PC-3 (cell line): ENCODE results near the gene TSPY4. TPM values are rescaled to one million over a fixed set of nuclear protein-coding genes. Genes with fewer than 3 reads are reported as not detected.
"Not testable (repeated sequence)": the region's sequence is repeated elsewhere in the genome, so short reads cannot be mapped to it uniquely, and the experiment has no call there.

Experiments
- ATAC-seq: fragments of 200-7000 bp; cut with Tn5 transposase; 2 replicates; pipeline ENCODE4 v1.9.1; 2020; ENCODE audit warnings: mild to moderate bottlenecking, moderate library complexity
- Bru-seq: library from RNA; stranded (reverse); fragments of 400-500 nt; gene quantifications from one replicate; lab custom pipeline; 2021; lab: Mats Ljungman, UMichigan
- BruChase-seq, 2 experiments: library from RNA; stranded (reverse); fragments of 400-500 nt; gene quantifications; one replicate each; lab custom pipeline; 2021; lab: Mats Ljungman, UMichigan
- BruUV-seq: library from RNA; stranded (reverse); fragments of 400-500 nt; replicated peaks from 2 replicates; lab custom pipeline; 2021; lab: Mats Ljungman, UMichigan
- CTCF ChIA-PET: fragments of 300-600 bp; sonication (Branson Sonifier 250); formaldehyde crosslinking; loops from one replicate; lab custom pipeline; 2022; ENCODE audit warnings: antibody characterized with exemption; lab: Charles Lee
- POLR2A ChIA-PET: fragments of 300-600 bp; sonication (Branson Sonifier 250); formaldehyde crosslinking; loops from one replicate; lab custom pipeline; 2022; ENCODE audit warnings: antibody characterized with exemption; ENCODE audit not compliant: unreplicated experiment; lab: Charles Lee
- DNase-seq: peaks from one replicate; pipeline ENCODE4 v3.0.0-alpha.2; 2015
- H2AFZ ChIP-seq: fragments of 300-600 bp; sonication (generic); 2 replicates; pipeline ENCODE4 v1.6.0; 2016; ENCODE audit warnings: antibody characterized with exemption, low read length
- H3F3A ChIP-seq: fragments of 300-600 bp; sonication (generic); one replicate; pipeline ENCODE4 v1.6.0; 2017; ENCODE audit warnings: antibody characterized with exemption, low read length, control low read depth, mild to moderate bottlenecking; ENCODE audit not compliant: unreplicated experiment
- H3K27ac ChIP-seq: fragments of 300-600 bp; sonication (generic); 2 replicates; pipeline ENCODE4 v1.5.1; 2016; ENCODE audit warnings: mild to moderate bottlenecking, low read length
- H3K27me3 ChIP-seq: fragments of 300-600 bp; sonication (generic); 2 replicates; pipeline ENCODE4 v1.6.1; 2016; ENCODE audit warnings: low read length, mixed read lengths
- H3K36me3 ChIP-seq: fragments of 300-600 bp; sonication (generic); 2 replicates; pipeline ENCODE4 v1.6.1; 2016; ENCODE audit warnings: low read depth, mixed run types, low read length, mixed read lengths
- H3K4me1 ChIP-seq: fragments of 300-600 bp; sonication (generic); 2 replicates; pipeline ENCODE4 v1.5.1; 2016; ENCODE audit warnings: low read length; ENCODE audit not compliant: insufficient read depth
- H3K4me2 ChIP-seq: fragments of 300-600 bp; sonication (generic); 2 replicates; pipeline ENCODE4 v1.6.0; 2016; ENCODE audit warnings: low read length
- H3K4me3 ChIP-seq: fragments of 300-600 bp; sonication (generic); 2 replicates; pipeline ENCODE4 v1.5.1; 2016; ENCODE audit warnings: mild to moderate bottlenecking, low read length, mixed read lengths
- H3K79me2 ChIP-seq: fragments of 300-600 bp; sonication (generic); 2 replicates; pipeline ENCODE4 v1.6.1; 2017; ENCODE audit warnings: low read length, mixed read lengths
- H3K9ac ChIP-seq: fragments of 300-600 bp; sonication (generic); 2 replicates; pipeline ENCODE4 v1.6.0; 2016; ENCODE audit warnings: mild to moderate bottlenecking, low read length
- H3K9me2 ChIP-seq: fragments of 300-600 bp; sonication (generic); replicated peaks from 2 replicates; pipeline ENCODE4 v1.6.1; 2016; ENCODE audit warnings: mixed run types, low read length, mixed read lengths
- H3K9me3 ChIP-seq: fragments of 300-600 bp; sonication (generic); 2 replicates; pipeline ENCODE4 v1.6.1; 2016; ENCODE audit warnings: low read length, mixed read lengths
- H4K20me1 ChIP-seq: fragments of 300-600 bp; sonication (generic); 2 replicates; pipeline ENCODE4 v1.6.1; 2016; ENCODE audit warnings: low read length, mixed read lengths
- EZH2 ChIP-seq: fragments of 300-600 bp; sonication (generic); IDR thresholded peaks from one replicate; pipeline ENCODE4 v1.6.1; 2017; ENCODE audit warnings: antibody characterized with exemption, mild to moderate bottlenecking, low read length; ENCODE audit not compliant: unreplicated experiment
- EZH2phosphoT487 ChIP-seq: fragments of 300-600 bp; sonication (generic); IDR thresholded peaks from 2 replicates; pipeline ENCODE4 v1.6.1; 2018; ENCODE audit warnings: mild to moderate bottlenecking, antibody characterized with exemption, low read length, borderline replicate concordance
- intact Hi-C: fragments of 100-400 bp; cut with micrococcal nuclease; formaldehyde crosslinking; loops from 2 replicates; pipeline ENCODE4 v1.9.0; 2023
- long read RNA-seq: library from polyadenylated mRNA; unstranded; transcript quantifications from one replicate; pipeline ENCODE4 v2.0.0, GENCODE V29; 2021; ENCODE audit not compliant: unreplicated experiment
- total RNA-seq: library from RNA; depleted of rRNA; stranded (reverse); fragments of >200 nt; gene quantifications from 2 replicates; pipeline ENCODE4 v1.2.3, GENCODE V29; 2014; rRNA removed
- TF ChIP-seq, protein P1 (sequence below): fragments of 300-600 bp; sonication (generic); conservative IDR thresholded peaks from 2 replicates; pipeline ENCODE4 v1.5.1; 2017; ENCODE audit warnings: antibody characterized with exemption, low read depth, mild to moderate bottlenecking, low read length

The TSPY4 gene, protein sequence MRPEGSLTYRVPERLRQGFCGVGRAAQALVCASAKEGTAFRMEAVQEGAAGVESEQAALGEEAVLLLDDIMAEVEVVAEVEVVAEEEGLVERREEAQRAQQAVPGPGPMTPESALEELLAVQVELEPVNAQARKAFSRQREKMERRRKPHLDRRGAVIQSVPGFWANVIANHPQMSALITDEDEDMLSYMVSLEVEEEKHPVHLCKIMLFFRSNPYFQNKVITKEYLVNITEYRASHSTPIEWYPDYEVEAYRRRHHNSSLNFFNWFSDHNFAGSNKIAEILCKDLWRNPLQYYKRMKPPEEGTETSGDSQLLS
- not detected in 2 replicates for total RNA-seq
- not detected for Bru-seq, nascent RNA
- not detected for BruChase-seq, experiment 1, labeled RNA remaining after a 6-hour chase
- BruChase-seq, experiment 2, labeled RNA remaining after a 2-hour chase: not detected
- long read RNA-seq: 0 reads

DNA sequence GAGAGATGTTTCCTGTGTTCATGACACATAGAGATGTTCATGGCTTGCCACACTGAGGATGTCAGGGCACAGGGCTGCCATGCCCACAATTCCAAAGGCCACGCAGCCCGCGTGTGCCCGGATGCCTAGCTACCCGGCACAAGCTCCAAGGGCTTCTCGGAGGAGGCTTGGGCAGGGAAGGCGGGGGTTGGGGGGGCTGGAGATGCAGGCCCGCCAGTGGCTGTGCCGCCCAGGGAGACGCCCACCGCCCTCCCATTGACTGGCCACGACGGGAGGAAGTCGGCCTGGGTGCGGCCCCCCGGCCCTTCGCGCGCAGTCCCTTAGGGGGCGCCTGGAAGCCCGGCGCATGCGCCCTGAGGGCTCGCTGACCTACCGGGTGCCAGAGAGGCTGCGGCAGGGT lies at the start of gene TSPY4:
Gene TSPY4 (plus strand): TSS at position 301 of the 400 bp plus-strand sequence. CDS start 46 bp downstream, at position 347.
- ATAC-seq, H4K20me1 ChIP-seq, H3K79me2 ChIP-seq, H3K27ac ChIP-seq, H2AFZ ChIP-seq, POLR2A ChIA-PET, H3K4me2 ChIP-seq, DNase-seq, H3K9me2 ChIP-seq, intact Hi-C loops, H3K36me3 ChIP-seq, H3K27me3 ChIP-seq, BruUV-seq, H3K9ac ChIP-seq, CTCF ChIA-PET, H3K4me3 ChIP-seq, H3K9me3 ChIP-seq, H3F3A ChIP-seq, H3K4me1 ChIP-seq: not testable (repeated sequence)

DNA sequence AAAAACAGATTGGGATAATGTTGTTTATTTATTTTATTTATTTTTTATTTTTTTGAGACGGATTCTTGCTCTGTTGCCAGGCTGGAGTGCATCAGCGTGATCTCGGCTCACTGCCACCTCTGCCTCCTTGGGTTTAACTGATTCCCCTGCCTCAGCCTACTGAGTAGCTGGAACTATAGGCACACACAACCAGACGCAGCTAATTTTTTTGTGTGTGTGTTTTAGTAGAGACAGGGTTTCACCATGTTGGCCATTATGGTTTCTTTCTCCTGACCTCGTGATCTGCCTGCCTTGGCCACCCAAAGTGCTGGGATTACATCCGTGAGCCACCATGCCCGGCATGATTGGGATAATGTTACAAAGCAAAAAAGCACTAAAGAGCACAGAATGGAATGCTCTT lies 16.3 kb upstream of the TSPY4 start:
- ATAC-seq (no peak), DNase-seq (no peak)
- Histone ChIP-seq H3F3A (no peaks in the 10 kb centered on the region), H3K4me3 (no peak overlapping the region), H3K27me3 (no peaks in the 10 kb centered on the region), H4K20me1 (no peaks in the 10 kb centered on the region), H3K9me2 (no peaks in the 10 kb centered on the region), H2AFZ (no peak overlapping the region), H3K79me2 (no peaks in the 10 kb centered on the region), H3K27ac (no peak overlapping the region), H3K9me3 (no peaks in the 10 kb centered on the region), H3K4me1 (no peaks in the 10 kb centered on the region), H3K36me3 (no peaks in the 10 kb centered on the region), H3K9ac (no peak overlapping the region), H3K4me2 (no peak overlapping the region)
- TF ChIP-seq, protein P1, sequence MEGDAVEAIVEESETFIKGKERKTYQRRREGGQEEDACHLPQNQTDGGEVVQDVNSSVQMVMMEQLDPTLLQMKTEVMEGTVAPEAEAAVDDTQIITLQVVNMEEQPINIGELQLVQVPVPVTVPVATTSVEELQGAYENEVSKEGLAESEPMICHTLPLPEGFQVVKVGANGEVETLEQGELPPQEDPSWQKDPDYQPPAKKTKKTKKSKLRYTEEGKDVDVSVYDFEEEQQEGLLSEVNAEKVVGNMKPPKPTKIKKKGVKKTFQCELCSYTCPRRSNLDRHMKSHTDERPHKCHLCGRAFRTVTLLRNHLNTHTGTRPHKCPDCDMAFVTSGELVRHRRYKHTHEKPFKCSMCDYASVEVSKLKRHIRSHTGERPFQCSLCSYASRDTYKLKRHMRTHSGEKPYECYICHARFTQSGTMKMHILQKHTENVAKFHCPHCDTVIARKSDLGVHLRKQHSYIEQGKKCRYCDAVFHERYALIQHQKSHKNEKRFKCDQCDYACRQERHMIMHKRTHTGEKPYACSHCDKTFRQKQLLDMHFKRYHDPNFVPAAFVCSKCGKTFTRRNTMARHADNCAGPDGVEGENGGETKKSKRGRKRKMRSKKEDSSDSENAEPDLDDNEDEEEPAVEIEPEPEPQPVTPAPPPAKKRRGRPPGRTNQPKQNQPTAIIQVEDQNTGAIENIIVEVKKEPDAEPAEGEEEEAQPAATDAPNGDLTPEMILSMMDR: no peak
- TF ChIP-seq EZH2phosphoT487: no peak
- TF ChIP-seq EZH2: no peak
- ChIA-PET POLR2A (no interaction called here), CTCF (no interaction called here)
- BruUV-seq: no TSS peak
- intact Hi-C loops: no loop called here

DNA sequence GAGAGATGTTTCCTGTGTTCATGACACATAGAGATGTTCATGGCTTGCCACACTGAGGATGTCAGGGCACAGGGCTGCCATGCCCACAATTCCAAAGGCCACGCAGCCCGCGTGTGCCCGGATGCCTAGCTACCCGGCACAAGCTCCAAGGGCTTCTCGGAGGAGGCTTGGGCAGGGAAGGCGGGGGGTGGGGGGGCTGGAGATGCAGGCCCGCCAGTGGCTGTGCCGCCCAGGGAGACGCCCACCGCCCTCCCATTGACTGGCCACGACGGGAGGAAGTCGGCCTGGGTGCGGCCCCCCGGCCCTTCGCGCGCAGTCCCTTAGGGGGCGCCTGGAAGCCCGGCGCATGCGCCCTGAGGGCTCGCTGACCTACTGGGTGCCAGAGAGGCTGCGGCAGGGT lies 20.2 kb downstream of the TSPY4 start, which contains the start of gene TSPY8:
Gene TSPY8 (plus strand): TSS at position 301 of the 400 bp plus-strand sequence. CDS start 46 bp downstream, at position 347.
- CTCF ChIA-PET, ATAC-seq, H4K20me1 ChIP-seq, H3K79me2 ChIP-seq, H3K4me3 ChIP-seq, DNase-seq, H3K9ac ChIP-seq, BruUV-seq, H3F3A ChIP-seq, intact Hi-C loops, H3K27me3 ChIP-seq, H3K27ac ChIP-seq, H3K36me3 ChIP-seq, H3K4me2 ChIP-seq, H3K9me3 ChIP-seq, H3K4me1 ChIP-seq, POLR2A ChIA-PET, H2AFZ ChIP-seq, H3K9me2 ChIP-seq: not testable (repeated sequence)

Other genes with a start within 250 kb of the TSPY4 start
- not detected in 2 replicates for gene TSPY8, start 20.3 kb downstream of the TSPY4 start, total RNA-seq
- not detected in 2 replicates for gene TSPY3, start 61.0 kb downstream of the TSPY4 start, total RNA-seq
- gene TSPY1, start 129.5 kb downstream of the TSPY4 start, total RNA-seq: not detected in 2 replicates
- gene TSPY9, start 149.8 kb downstream of the TSPY4 start, total RNA-seq: not detected in 2 replicates
- gene TSPY10, start 190.4 kb downstream of the TSPY4 start, total RNA-seq: not detected in 2 replicates